Natural killer cell (primary cell): ENCODE measurements around the gene TP53. TPM values are rescaled to one million over a fixed set of nuclear protein-coding genes. Genes with fewer than 3 reads are reported as not detected.

Experiments
- ATAC-seq, 3 donors: fragments of 150-1000 bp in 2 of 3; fragments of 200-7000 bp in 1 of 3; cut with Tn5 transposase; 1 replicate in 1 of 3; 2 replicates in 2 of 3; pipeline ENCODE4 v1.10.0; 2021; ENCODE audit warnings: mild to moderate bottlenecking in 2 of 3, moderate library complexity in 2 of 3
- DNase-seq, 2 donors: peaks; one replicate each; pipeline versions ENCODE4 v3.0.0 to v3.0.0-alpha.2; 2013 to 2021; ENCODE audit warnings: mixed read lengths in 1 of 2
- H3K27ac ChIP-seq: one replicate; pipeline ENCODE4 v1.5.1; 2013; ENCODE audit warnings: mild to moderate bottlenecking, low read length
- H3K27me3 ChIP-seq: one replicate; pipeline ENCODE4 v1.6.1; 2013; ENCODE audit warnings: low read length; ENCODE audit not compliant: control insufficient read depth, insufficient read depth
- H3K36me3 ChIP-seq: one replicate; pipeline ENCODE4 v1.6.1; 2013; ENCODE audit warnings: low read length; ENCODE audit not compliant: control insufficient read depth, insufficient read depth
- H3K4me1 ChIP-seq: one replicate; pipeline ENCODE4 v1.6.1; 2013; ENCODE audit warnings: low read length; ENCODE audit not compliant: control insufficient read depth, insufficient read depth
- H3K4me3 ChIP-seq: one replicate; pipeline ENCODE4 v1.5.1; 2013; ENCODE audit warnings: low read length
- H3K9me3 ChIP-seq: one replicate; pipeline ENCODE4 v1.6.1; 2013; ENCODE audit warnings: low read length; ENCODE audit not compliant: control insufficient read depth, insufficient read depth
- H3K27ac Mint-ChIP-seq, 2 donors: one replicate each; pipeline ENCODE4 v1.8.0; 2022; ENCODE audit warnings: mild to moderate bottlenecking in 2 of 2, mixed read lengths in 2 of 2, moderate library complexity in 1 of 2
- H3K27me3 Mint-ChIP-seq, 2 donors: one replicate each; pipeline ENCODE4 v1.8.0; 2022; ENCODE audit warnings: low read depth in 2 of 2, mixed read lengths in 2 of 2
- H3K36me3 Mint-ChIP-seq: one replicate; pipeline ENCODE4 v1.8.0; 2022; ENCODE audit warnings: mixed read lengths
- H3K4me1 Mint-ChIP-seq, 2 donors: one replicate each; pipeline ENCODE4 v1.8.0; 2022; ENCODE audit warnings: mixed read lengths in 2 of 2
- H3K4me3 Mint-ChIP-seq: one replicate; pipeline ENCODE4 v1.8.0; 2022; ENCODE audit warnings: mild to moderate bottlenecking, moderate library complexity, mixed read lengths
- H3K9me3 Mint-ChIP-seq, 2 donors: one replicate each; pipeline ENCODE4 v1.8.0; 2022; ENCODE audit warnings: mixed read lengths in 2 of 2
- CTCF ChIP-seq: fragments of 200-600 bp; IDR thresholded peaks from one replicate; pipeline ENCODE4 v1.8.0; 2022; ENCODE audit warnings: antibody characterized with exemption
- WGBS: methylation state at CpG from one replicate; pipeline ENCODE4 v1.1.7; 2013; ENCODE audit warnings: missing lambda C conversion rate; ENCODE audit not compliant: insufficient coverage; 5-methylcytosine and 5-hydroxymethylcytosine counted together
- intact Hi-C: fragments of 100-400 bp; cut with micrococcal nuclease; formaldehyde crosslinking; loops from one replicate; pipeline ENCODE4 v1.14.2; 2022
- total RNA-seq, 4 donors: library from RNA; stranded (reverse); fragments of 120-200 nt in 1 of 4; gene quantifications; one replicate each; pipeline versions ENCODE4 v1.2.3 to v1.2.4, GENCODE V29; 2013 to 2022

The TP53 gene
- total RNA-seq, 3 donors from 2014 or later (not counting 1 experiment from before 2014, with no cell fraction given) = 56.5 to 65.5 (median 62.0) TPM

- no peak overlapping the region for H3K4me3 ChIP-seq
- H3K4me1 ChIP-seq = peaks cover 10% of the 10 kb centered on the region
- Mint-ChIP-seq H3K27ac (no peak overlapping the region), H3K36me3 (no peaks in the 10 kb centered on the region), H3K9me3 (no peaks in the 10 kb centered on the region), H3K27me3 (peaks cover 16 to 30% of the 10 kb centered on the region in 2 donors), H3K4me3 (no peak overlapping the region), H3K4me1 (peaks cover 0 to 23% of the 10 kb centered on the region in 2 donors)
- H3K9me3 ChIP-seq = no peaks in the 10 kb centered on the region
- peaks cover 25% of the 10 kb centered on the region for H3K27me3 ChIP-seq
- intact Hi-C loops = no loop called here
- 97% methylated on average over 13 of the region's 13 CpGs for WGBS
- H3K36me3 ChIP-seq = peaks cover 20% of the 10 kb centered on the region
- DNase-seq (no peak), ATAC-seq (no peak)
- no peak overlapping the region for H3K27ac ChIP-seq
- TF ChIP-seq CTCF = no peak
These were observed 15.5 kb upstream of the TP53 start for GRCh38 chr17:7702776-7703175.

GRCh38 chr17:7701681-7702080 lies 14.4 kb upstream of the TP53 start:
- Mint-ChIP-seq H3K27ac (no peak overlapping the region), H3K9me3 (no peaks in the 10 kb centered on the region), H3K36me3 (no peaks in the 10 kb centered on the region), H3K4me1 (peaks cover 0 to 23% of the 10 kb centered on the region in 2 donors), H3K27me3 (peaks cover 12 to 27% of the 10 kb centered on the region in 2 donors), H3K4me3 (no peak overlapping the region)
- DNase-seq = no peak
- H3K4me3 ChIP-seq = no peak overlapping the region
- peaks cover 20% of the 10 kb centered on the region for H3K36me3 ChIP-seq
- peaks cover 21% of the 10 kb centered on the region for H3K27me3 ChIP-seq
- H3K4me1 ChIP-seq = peaks cover 10% of the 10 kb centered on the region
- no peak for TF ChIP-seq CTCF
- ATAC-seq = no peak
- intact Hi-C loops = no loop called here
- H3K27ac ChIP-seq = no peak overlapping the region
- WGBS = 98% methylated on average over 14 of the region's 14 CpGs
- no peaks in the 10 kb centered on the region for H3K9me3 ChIP-seq

GRCh38 chr17:7700510-7700909 lies 13.2 kb upstream of the TP53 start:
- ATAC-seq = no peak
- H3K4me3 ChIP-seq = no peak overlapping the region
- peaks cover 24% of the 10 kb centered on the region for H3K36me3 ChIP-seq
- no peak overlapping the region for H3K27ac Mint-ChIP-seq
- DNase-seq = no peak
- peaks cover 5% of the 10 kb centered on the region for H3K36me3 Mint-ChIP-seq
- 90% methylated on average over 7 of the region's 7 CpGs for WGBS
- no peaks in the 10 kb centered on the region for H3K9me3 Mint-ChIP-seq
- no peak overlapping the region for H3K27ac ChIP-seq
- intact Hi-C loops = no loop called here
- H3K9me3 ChIP-seq = no peaks in the 10 kb centered on the region
- H3K27me3 ChIP-seq = peaks cover 15% of the 10 kb centered on the region
- H3K4me1 Mint-ChIP-seq = peaks cover 0 to 18% of the 10 kb centered on the region in 2 donors
- H3K4me1 ChIP-seq = peaks cover 10% of the 10 kb centered on the region
- TF ChIP-seq CTCF = no peak
- no peak overlapping the region for H3K4me3 Mint-ChIP-seq
- peaks cover under 1 to 16% of the 10 kb centered on the region in 2 donors for H3K27me3 Mint-ChIP-seq

DNA sequence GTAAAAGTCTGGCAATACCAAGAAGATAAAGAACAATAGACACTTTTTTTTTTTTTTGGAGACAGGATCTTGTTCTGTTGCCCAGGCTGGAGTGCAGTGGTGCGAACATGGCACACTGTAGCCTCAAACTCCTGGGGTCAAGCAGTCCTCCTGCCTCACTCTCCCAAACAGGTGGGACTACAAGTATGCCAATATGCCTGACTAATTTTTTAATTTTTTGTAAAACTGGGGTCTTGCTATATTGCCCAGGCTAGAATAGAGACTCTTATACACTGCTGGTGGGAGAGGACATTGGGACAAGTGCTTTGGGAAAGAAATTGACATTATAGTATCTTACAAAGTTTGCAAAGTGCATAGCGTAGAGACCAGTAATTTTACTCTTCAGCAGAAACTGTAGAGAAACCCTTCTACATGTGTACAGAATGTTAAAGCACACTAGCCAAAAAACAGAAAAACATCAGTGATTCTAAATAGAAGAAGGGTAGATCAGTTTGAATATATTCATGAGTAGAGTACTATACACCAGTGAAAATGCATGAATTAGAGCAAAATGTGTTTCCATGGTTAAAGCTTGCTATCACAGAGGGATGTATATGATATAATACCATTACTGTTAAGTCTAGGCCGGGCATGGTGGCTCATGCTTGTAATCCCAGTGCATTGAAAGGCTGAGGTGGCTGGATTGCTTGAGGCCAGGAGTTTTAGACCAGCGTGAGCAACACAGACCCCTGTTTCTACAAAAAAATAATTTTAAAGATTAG lies 10.7 kb upstream of the TP53 start:
- WGBS = 95% methylated on average over 4 of the region's 4 CpGs
- Histone ChIP-seq H3K4me1 (no peaks in the 10 kb centered on the region), H3K4me3 (no peak overlapping the region), H3K9me3 (no peaks in the 10 kb centered on the region), H3K27me3 (peaks cover 3% of the 10 kb centered on the region), H3K36me3 (peaks cover 22% of the 10 kb centered on the region), H3K27ac (no peak overlapping the region)
- ATAC-seq (no peak), DNase-seq (no peak)
- Mint-ChIP-seq H3K36me3 (peaks cover 13% of the 10 kb centered on the region), H3K4me1 (no peaks in the 10 kb centered on the region), H3K27me3 (no peaks in the 10 kb centered on the region), H3K9me3 (no peaks in the 10 kb centered on the region), H3K27ac (no peak overlapping the region), H3K4me3 (no peak overlapping the region)
- TF ChIP-seq CTCF = no peak
- intact Hi-C loops = no loop called here
